Ascending aorta (tissue), 2 donors: Measurements from ENCODE around the gene DDX10. TPM values are rescaled to one million over a fixed set of nuclear protein-coding genes. Genes with fewer than 3 reads are reported as not detected.

Experiments
- DNase-seq, 2 donors: peaks; one replicate each; pipeline ENCODE4 v3.0.0-alpha.2; 2019; ENCODE audit warnings: low spot score in 2 of 2
- H3K27ac ChIP-seq, 2 donors: fragments of 200-600 bp; sonication (generic); one replicate each; pipeline ENCODE4 v1.5.1; 2016 to 2017; ENCODE audit warnings: mild to moderate bottlenecking in 1 of 2
- H3K27me3 ChIP-seq: fragments of 200-600 bp; sonication (generic); one replicate; pipeline ENCODE4 v1.5.1; 2017
- H3K36me3 ChIP-seq, 2 donors: fragments of 200-600 bp; sonication (generic); one replicate each; pipeline ENCODE4 v1.5.1; 2016
- H3K4me1 ChIP-seq, 2 donors: fragments of 200-600 bp; sonication (generic); one replicate each; pipeline ENCODE4 v1.5.1; 2016 to 2017; ENCODE audit warnings: mild to moderate bottlenecking in 1 of 2
- H3K4me3 ChIP-seq, 2 donors: fragments of 200-600 bp; sonication (generic); one replicate each; pipeline ENCODE4 v1.5.1; 2016 to 2017; ENCODE audit warnings: mild to moderate bottlenecking in 1 of 2
- H3K9me3 ChIP-seq, 2 donors: fragments of 200-600 bp; sonication (generic); one replicate each; pipeline ENCODE4 v1.5.1; 2016
- intact Hi-C: fragments of 100-400 bp; cut with DNase I; formaldehyde crosslinking; loops from one replicate; pipeline ENCODE4 v1.15.1; 2023
- total RNA-seq: library from RNA; depleted of rRNA; stranded (reverse); fragments of >200 nt; gene quantifications from one replicate; pipeline ENCODE4 v1.1.0, GENCODE V29; 2016
- TF ChIP-seq, protein P1 (sequence below), 3 experiments: fragments of 200-600 bp in 2 of 3; fragments of 450-650 bp in 1 of 3; sonication (generic) in 2 of 3; IDR thresholded peaks; one replicate each; pipeline ENCODE4 v1.5.1; 2016 to 2019; ENCODE audit warnings: antibody characterized with exemption in 3 of 3, mild to moderate bottlenecking in 1 of 3, moderate library complexity in 1 of 3

DDX10 gene
- total RNA-seq, 1 donor from 2014 or later: 21.9 TPM

DNA sequence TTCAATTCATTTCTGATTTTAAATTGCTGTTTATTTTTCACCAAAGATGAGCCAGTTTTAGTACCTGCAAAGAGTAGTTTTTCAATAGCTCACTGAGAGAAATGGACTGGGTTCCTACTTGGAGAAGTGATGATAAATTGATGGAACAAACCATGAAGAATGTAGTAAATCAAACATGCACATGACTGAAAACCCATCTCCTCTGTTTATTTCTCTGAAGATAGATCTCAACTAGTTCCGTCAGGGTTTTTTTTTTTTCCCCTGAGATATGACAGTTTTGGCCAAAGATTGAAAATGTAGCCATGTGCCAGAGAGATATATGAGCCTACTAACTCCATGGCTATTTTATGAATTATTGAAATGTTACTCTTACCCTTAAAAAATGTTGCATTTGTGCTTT is 239.6 kb downstream of the DDX10 start:
- no peak for DNase-seq
- no peaks in the 10 kb centered on the region for H3K9me3 ChIP-seq
- H3K36me3 ChIP-seq: no peaks in the 10 kb centered on the region
- intact Hi-C loops: no loop called here
- H3K27me3 ChIP-seq: no peaks in the 10 kb centered on the region
- TF ChIP-seq, protein P1, sequence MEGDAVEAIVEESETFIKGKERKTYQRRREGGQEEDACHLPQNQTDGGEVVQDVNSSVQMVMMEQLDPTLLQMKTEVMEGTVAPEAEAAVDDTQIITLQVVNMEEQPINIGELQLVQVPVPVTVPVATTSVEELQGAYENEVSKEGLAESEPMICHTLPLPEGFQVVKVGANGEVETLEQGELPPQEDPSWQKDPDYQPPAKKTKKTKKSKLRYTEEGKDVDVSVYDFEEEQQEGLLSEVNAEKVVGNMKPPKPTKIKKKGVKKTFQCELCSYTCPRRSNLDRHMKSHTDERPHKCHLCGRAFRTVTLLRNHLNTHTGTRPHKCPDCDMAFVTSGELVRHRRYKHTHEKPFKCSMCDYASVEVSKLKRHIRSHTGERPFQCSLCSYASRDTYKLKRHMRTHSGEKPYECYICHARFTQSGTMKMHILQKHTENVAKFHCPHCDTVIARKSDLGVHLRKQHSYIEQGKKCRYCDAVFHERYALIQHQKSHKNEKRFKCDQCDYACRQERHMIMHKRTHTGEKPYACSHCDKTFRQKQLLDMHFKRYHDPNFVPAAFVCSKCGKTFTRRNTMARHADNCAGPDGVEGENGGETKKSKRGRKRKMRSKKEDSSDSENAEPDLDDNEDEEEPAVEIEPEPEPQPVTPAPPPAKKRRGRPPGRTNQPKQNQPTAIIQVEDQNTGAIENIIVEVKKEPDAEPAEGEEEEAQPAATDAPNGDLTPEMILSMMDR (IDR thresholded peaks at IDR 0.05): no peak
- H3K4me3 ChIP-seq: no peak overlapping the region
- H3K4me1 ChIP-seq: no peaks in the 10 kb centered on the region
- H3K27ac ChIP-seq: no peak overlapping the region

DNA sequence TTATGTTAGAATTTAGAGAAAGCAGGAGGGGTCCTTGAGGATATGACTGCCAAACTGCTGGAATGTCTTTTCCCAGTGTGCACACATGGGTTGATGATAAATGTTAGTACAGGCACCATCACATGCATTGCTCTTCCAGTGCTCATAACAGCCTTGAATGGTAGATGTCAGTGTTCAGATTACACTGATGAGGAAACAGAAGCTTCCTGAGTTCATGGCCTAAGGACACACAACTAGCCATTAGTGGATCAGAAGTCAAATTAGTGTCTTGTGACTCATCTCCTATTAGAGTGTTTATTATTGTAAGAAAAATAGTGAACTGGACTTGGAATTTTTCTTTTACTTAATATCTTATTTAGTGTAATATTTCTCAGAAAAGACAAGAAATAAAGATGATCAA is 241.5 kb downstream of the DDX10 start:
- Histone ChIP-seq H3K4me1 (no peaks in the 10 kb centered on the region), H3K9me3 (no peaks in the 10 kb centered on the region), H3K27ac (no peak overlapping the region), H3K27me3 (no peaks in the 10 kb centered on the region), H3K4me3 (no peak overlapping the region), H3K36me3 (no peaks in the 10 kb centered on the region)
- intact Hi-C loops: no loop called here
- no peak for DNase-seq
- TF ChIP-seq, protein P1 (IDR thresholded peaks at IDR 0.05): no peak

DNA sequence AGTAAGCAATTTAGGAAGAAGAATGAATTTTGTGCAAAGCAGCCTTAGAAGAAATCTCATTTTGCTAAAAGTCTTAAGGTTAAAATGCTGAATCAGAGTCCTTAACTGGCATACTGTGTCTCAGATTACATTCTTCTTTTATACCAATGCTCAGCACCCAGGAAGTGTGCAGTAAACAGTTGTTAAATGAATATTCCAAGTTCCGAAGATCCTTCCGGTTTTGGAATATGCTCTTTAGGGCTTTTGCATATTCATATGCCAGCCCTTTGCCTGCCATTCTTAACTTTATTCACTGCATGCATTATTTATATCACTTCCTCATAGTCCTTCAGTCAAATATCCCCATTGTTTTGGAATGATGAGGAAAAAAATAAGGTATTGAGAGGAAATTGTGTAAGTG is 242.0 kb downstream of the DDX10 start:
- TF ChIP-seq, protein P1 (IDR thresholded peaks at IDR 0.05): no peak
- intact Hi-C loops: no loop called here
- Histone ChIP-seq H3K27me3 (no peaks in the 10 kb centered on the region), H3K27ac (no peak overlapping the region), H3K36me3 (no peaks in the 10 kb centered on the region), H3K4me1 (no peaks in the 10 kb centered on the region), H3K9me3 (no peaks in the 10 kb centered on the region), H3K4me3 (no peak overlapping the region)
- no peak for DNase-seq

DNA sequence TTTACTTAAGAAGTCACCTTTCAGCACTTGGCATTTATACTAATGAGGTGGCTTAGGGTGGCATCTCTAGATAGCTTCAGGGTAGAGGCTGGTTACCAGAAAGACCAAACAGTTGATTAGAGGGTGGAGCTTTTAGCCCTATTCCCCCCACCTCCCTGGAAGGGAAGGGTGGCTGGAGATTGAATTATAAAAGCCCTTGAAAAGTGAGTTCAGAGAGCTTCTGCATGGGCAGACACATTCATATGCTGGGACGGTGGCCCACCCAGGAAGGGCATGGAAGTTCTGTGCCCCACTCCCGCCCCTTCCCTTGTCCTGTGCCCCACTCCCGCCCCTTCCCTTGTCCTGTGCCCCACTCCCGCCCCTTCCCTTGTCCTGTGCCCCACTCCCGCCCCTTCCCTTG is 244.2 kb downstream of the DDX10 start:
- no peaks in the 10 kb centered on the region for H3K4me1 ChIP-seq
- no peak overlapping the region for H3K4me3 ChIP-seq
- intact Hi-C loops: no loop called here
- TF ChIP-seq, protein P1 (IDR thresholded peaks at IDR 0.05): no peak
- no peaks in the 10 kb centered on the region for H3K36me3 ChIP-seq
- H3K9me3 ChIP-seq: no peaks in the 10 kb centered on the region
- DNase-seq: no peak
- H3K27ac ChIP-seq: no peak overlapping the region
- H3K27me3 ChIP-seq: no peaks in the 10 kb centered on the region

DNA sequence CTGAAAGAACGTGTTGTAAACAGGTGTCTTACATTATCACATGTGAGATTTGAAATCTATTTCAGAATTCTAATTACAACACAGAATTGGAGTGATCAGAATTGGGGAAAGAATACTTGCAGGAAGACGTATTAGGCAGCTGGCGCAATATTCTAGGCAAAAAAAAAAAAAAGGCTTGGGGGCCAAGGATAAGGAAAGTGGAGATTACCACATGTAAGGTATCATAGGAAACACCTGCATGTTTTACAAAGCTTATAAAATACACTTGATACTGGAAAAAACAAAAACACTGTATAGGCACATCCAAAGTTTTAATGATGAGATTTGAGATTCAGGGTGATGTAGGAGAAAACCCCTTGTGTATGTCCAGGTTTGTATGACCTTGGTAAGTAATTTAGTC is 245.1 kb downstream of the DDX10 start:
- no peak overlapping the region for H3K4me3 ChIP-seq
- TF ChIP-seq, protein P1 (IDR thresholded peaks at IDR 0.05): no peak
- intact Hi-C loops: no loop called here

DNA sequence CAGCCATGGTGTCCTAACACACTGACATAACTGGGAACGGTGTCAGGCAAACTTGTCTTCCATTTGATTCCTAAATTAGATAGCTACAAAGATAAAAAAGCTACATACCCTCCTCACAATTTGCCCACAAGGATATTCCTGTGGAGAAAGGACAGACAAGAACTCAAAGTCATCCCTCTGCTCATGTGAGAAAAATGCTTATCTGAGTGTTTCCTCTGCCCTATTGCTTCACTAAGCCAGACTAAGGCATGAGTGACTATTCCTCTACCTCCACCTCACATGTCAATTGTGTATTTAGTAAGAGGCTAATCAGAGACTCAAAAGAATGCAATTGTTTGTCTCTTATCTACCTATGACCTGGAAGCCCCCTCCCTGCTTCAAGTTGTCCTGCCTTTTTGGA is 247.7 kb downstream of the DDX10 start:
- H3K4me3 ChIP-seq: no peak overlapping the region
- no peaks in the 10 kb centered on the region for H3K27me3 ChIP-seq
- TF ChIP-seq, protein P1 (IDR thresholded peaks at IDR 0.05): no peak
- H3K36me3 ChIP-seq: no peaks in the 10 kb centered on the region
- intact Hi-C loops: no loop called here
- H3K9me3 ChIP-seq: no peaks in the 10 kb centered on the region
- no peak for DNase-seq
- no peaks in the 10 kb centered on the region for H3K4me1 ChIP-seq
- H3K27ac ChIP-seq: no peak overlapping the region

More for the DNA sequence above, 245.1 kb downstream of the DDX10 start:
- no peaks in the 10 kb centered on the region for H3K9me3 ChIP-seq
- no peaks in the 10 kb centered on the region for H3K4me1 ChIP-seq
- no peak for DNase-seq
- no peaks in the 10 kb centered on the region for H3K27me3 ChIP-seq
- H3K36me3 ChIP-seq: no peaks in the 10 kb centered on the region
- no peak overlapping the region for H3K27ac ChIP-seq
